A549 (cell line): ENCODE results near the gene DMAP1. TPM values are rescaled to one million over a fixed set of nuclear protein-coding genes. Genes with fewer than 3 reads are reported as not detected.

ENCODE experiments used
- ATAC-seq, 2 experiments: fragments of 200-7000 bp in 1 of 2; fragments of >200 bp in 1 of 2; cut with Nextera tagmentation in 1 of 2; cut with Tn5 transposase in 1 of 2; 3 replicates each; pipeline versions ENCODE4 v1.8.0 to v1.9.1; 2018 to 2020; ENCODE audit warnings: mild to moderate bottlenecking in 1 of 2, moderate library complexity in 1 of 2
- CTCF ChIA-PET: fragments of 300-600 bp; sonication (Branson Sonifier 250); formaldehyde crosslinking; extraction: SDS; loops from one replicate; lab custom pipeline; 2021; ENCODE audit warnings: antibody characterized with exemption, inconsistent platforms; lab: Yijun Ruan, JAX
- POLR2A ChIA-PET: fragments of 350-600 bp; formaldehyde crosslinking; extraction: SDS; loops from one replicate; lab custom pipeline; 2021; ENCODE audit warnings: antibody characterized with exemption, inconsistent platforms; lab: Yijun Ruan, JAX
- DNase-seq, 2 experiments: peaks; one replicate each; pipeline versions ENCODE4 v3.0.0 to v3.0.0-alpha.2; 2011 to 2016; ENCODE audit warnings: low read depth in 1 of 2, low spot score in 1 of 2
- FAIRE-seq: peaks from 2 replicates; lab custom pipeline; 2011; peaks lifted over from hg19 to GRCh38; lab: Jason Lieb, UNC
- H3K27ac ChIP-seq, 2 experiments: fragments of >200 bp; sonication (Bioruptor Twin); formaldehyde crosslinking; 3 replicates each; pipeline ENCODE4 v1.5.1; 2016 to 2017
- H3K4me1 ChIP-seq: fragments of >200 bp; sonication (Bioruptor Twin); formaldehyde crosslinking; 3 replicates; pipeline ENCODE4 v1.6.1; 2016
- H3K4me2 ChIP-seq: fragments of >200 bp; sonication (Bioruptor Twin); formaldehyde crosslinking; 3 replicates; pipeline ENCODE4 v1.6.1; 2016
- H3K4me3 ChIP-seq: fragments of >200 bp; sonication (Bioruptor Twin); formaldehyde crosslinking; 3 replicates; pipeline ENCODE4 v1.5.1; 2016
- H3K9me3 ChIP-seq: fragments of >200 bp; sonication (Bioruptor Twin); formaldehyde crosslinking; 3 replicates; pipeline ENCODE4 v1.6.1; 2016
- BHLHE40 ChIP-seq: IDR thresholded peaks from 2 replicates; pipeline ENCODE4 v1.6.1; 2012; ENCODE audit warnings: low read depth, low read length, inconsistent platforms
- CHD4 ChIP-seq: fragments of 200-600 bp; sonication (generic); IDR thresholded peaks from 2 replicates; pipeline ENCODE4 v1.6.1; 2016; ENCODE audit warnings: antibody characterized with exemption, mild to moderate bottlenecking, borderline replicate concordance
- EHF ChIP-seq: fragments of 250-450 bp; sonication (Bioruptor Pico); IDR thresholded peaks from 2 replicates; pipeline ENCODE4 v1.5.0; 2020; ENCODE audit warnings: mild to moderate bottlenecking
- FOSB ChIP-seq: fragments of 250-450 bp; sonication (Bioruptor Pico); IDR thresholded peaks from 2 replicates; pipeline ENCODE4 v1.5.0; 2020; ENCODE audit warnings: mild to moderate bottlenecking, moderate library complexity
- FOSL2 ChIP-seq, 2 experiments: fragments of 450-650 bp in 1 of 2; fragments of >200 bp in 1 of 2; sonication (Bioruptor Twin) in 1 of 2; formaldehyde crosslinking; IDR thresholded peaks; 2 replicates each; pipeline versions ENCODE4 v1.5.0 to v1.6.1; 2016 to 2020; ENCODE audit warnings: mild to moderate bottlenecking in 1 of 2, moderate library complexity in 1 of 2
- HOXA7 ChIP-seq: fragments of 250-450 bp; sonication (Bioruptor Pico); IDR thresholded peaks from 2 replicates; pipeline ENCODE4 v1.5.0; 2020; ENCODE audit warnings: mild to moderate bottlenecking, moderate library complexity
- NFE2L2 ChIP-seq: fragments of 150-350 bp; conservative IDR thresholded peaks from 2 replicates; pipeline ENCODE4 v1.6.1; 2014; ENCODE audit warnings: low read length
- NPAS2 ChIP-seq: fragments of 250-450 bp; sonication (Bioruptor Pico); IDR thresholded peaks from 2 replicates; pipeline ENCODE4 v1.8.0; 2022; ENCODE audit warnings: mild to moderate bottlenecking, moderate library complexity, borderline replicate concordance
- NR3C1 ChIP-seq: fragments of >200 bp; sonication (Bioruptor Twin); formaldehyde crosslinking; IDR thresholded peaks from 3 replicates; pipeline ENCODE4 v1.6.1; 2017
- PHF8 ChIP-seq: fragments of 200-600 bp; sonication (generic); IDR thresholded peaks from 2 replicates; pipeline ENCODE4 v1.6.1; 2016; ENCODE audit warnings: low read depth, mild to moderate bottlenecking, antibody characterized with exemption, moderate library complexity, borderline replicate concordance
- POLR2A ChIP-seq: IDR thresholded peaks from 2 replicates; pipeline ENCODE4 v1.6.1; 2012; ENCODE audit warnings: mild to moderate bottlenecking, low read length
- RARB ChIP-seq: fragments of 250-450 bp; sonication (Bioruptor Pico); IDR thresholded peaks from 2 replicates; pipeline ENCODE4 v1.8.0; 2021; ENCODE audit warnings: mild to moderate bottlenecking, moderate library complexity
- SMC3 ChIP-seq: fragments of >200 bp; sonication (Bioruptor Twin); formaldehyde crosslinking; IDR thresholded peaks from 3 replicates; pipeline ENCODE4 v1.6.1; 2018; ENCODE audit warnings: inconsistent platforms
- ZSCAN20 ChIP-seq: fragments of 250-450 bp; sonication (Bioruptor Pico); IDR thresholded peaks from 2 replicates; pipeline ENCODE4 v1.8.0; 2022; ENCODE audit warnings: mild to moderate bottlenecking, moderate library complexity
- WGBS: methylation state at CpG from one replicate; pipeline ENCODE4 v1.1.6; 2017; ENCODE audit errors: missing lambda C conversion rate; 5-methylcytosine and 5-hydroxymethylcytosine counted together
- polyA plus RNA-seq, 4 experiments: library from polyadenylated mRNA; depleted of rRNA in 3 of 4; stranded (reverse); fragments of >200 nt; fragmentation: RNase III in 1 of 4; extraction: RNeasy Plus Mini Kit Qiagen cat#74134 plus additional on column Dnase treatment in 1 of 4; gene quantifications; 2 replicates in 3 of 4; 3 replicates in 1 of 4; pipeline ENCODE4 v1.2.3, GENCODE V29; 2011 to 2017
- TF ChIP-seq, protein P1 (sequence below): fragments of 450-650 bp; IDR thresholded peaks from 2 replicates; pipeline ENCODE4 v1.6.1; 2014; ENCODE audit warnings: antibody characterized with exemption
- TF ChIP-seq, protein P2 (sequence below): fragments of 250-450 bp; sonication (Bioruptor Pico); IDR thresholded peaks from 2 replicates; pipeline ENCODE4 v1.5.0; 2020; ENCODE audit warnings: low read depth, mild to moderate bottlenecking, moderate library complexity
- TF ChIP-seq, protein P3 (sequence below): fragments of >200 bp; sonication (Bioruptor Twin); formaldehyde crosslinking; IDR thresholded peaks from 2 replicates; pipeline ENCODE4 v1.6.1; 2016
- TF ChIP-seq, protein P4 (sequence below): IDR thresholded peaks from 2 replicates; pipeline ENCODE4 v1.6.1; 2012; ENCODE audit warnings: low read depth, borderline replicate concordance
- TF ChIP-seq, protein P5 (sequence below): IDR thresholded peaks from 2 replicates; pipeline ENCODE4 v1.6.1; 2012

Gene DMAP1
- polyA plus RNA-seq, 2 of the 4 experiments (the other 2 are of a cell fraction): 26.3 to 28.2 TPM

DNA sequence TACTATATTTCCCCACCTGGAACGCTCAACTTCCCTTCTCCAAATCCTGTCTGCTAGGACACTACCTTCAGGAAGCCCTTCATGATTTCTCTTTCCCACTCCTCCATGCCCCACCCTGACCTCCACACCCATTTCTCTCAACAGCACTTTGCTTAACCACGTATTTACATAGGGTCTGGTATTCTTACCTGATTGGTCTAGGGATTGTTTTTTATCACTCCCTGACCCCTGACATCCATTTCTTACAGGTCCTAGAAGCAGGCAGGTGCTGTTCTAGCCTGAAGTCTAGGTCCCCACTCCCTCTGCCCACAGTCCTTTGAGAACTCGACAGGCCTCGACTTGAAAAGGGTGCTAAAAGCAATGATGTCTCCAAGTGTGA, 47.5 kb downstream of the DMAP1 start:
- FAIRE-seq (no peak), ATAC-seq (no peak)
- no peak overlapping the region for H3K4me3 ChIP-seq

DNA sequence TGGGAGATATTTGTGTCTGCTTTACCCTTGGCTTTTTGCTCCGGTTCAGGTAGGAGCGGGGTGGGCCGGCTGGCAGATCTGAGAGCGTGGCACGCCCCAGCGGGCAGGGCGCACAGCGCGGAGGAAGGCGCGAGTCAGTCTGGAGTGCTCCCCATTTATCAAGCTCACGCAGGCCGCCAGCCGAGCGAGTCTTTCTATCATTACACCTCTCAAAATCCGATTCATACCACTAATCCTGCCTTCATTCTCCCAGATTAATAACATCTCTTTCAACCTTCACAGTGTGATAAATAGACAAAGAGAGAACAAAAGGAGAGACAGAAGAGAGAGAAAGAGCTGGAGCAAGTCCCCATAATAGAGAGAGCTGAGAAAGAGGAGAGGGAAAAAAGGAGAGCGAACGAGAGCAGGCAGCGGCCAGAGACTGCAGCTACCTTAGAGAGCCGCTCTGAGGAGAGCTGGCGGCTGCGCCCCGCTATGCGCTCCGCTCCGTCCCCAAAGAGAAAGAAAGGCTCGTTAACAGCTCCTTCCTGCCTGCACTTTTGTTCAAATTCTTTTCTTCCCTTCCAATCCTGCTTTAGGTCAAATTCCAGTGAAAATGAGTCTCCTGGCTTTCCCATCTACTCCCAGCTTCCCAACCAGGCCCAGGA, 48.0 kb downstream of the DMAP1 start:
- DNase-seq (no peak), FAIRE-seq (no peak), ATAC-seq (no peak)
- ChIA-PET POLR2A (no interaction called here), CTCF (interaction anchor here (1.0 kb wide), 2 partner anchors 44 to 334 kb away, joined by 3 to 4 read pairs; no protein-coding TSS in a partner anchor)
- WGBS: 95% methylated on average over 27 of the region's 27 CpGs
- H3K4me2 ChIP-seq: no peak overlapping the region
- no peak overlapping the region for H3K27ac ChIP-seq
- no peaks in the 10 kb centered on the region for H3K4me1 ChIP-seq
- no peak overlapping the region for H3K4me3 ChIP-seq
- no peaks in the 10 kb centered on the region for H3K9me3 ChIP-seq
- TF ChIP-seq, protein P1, sequence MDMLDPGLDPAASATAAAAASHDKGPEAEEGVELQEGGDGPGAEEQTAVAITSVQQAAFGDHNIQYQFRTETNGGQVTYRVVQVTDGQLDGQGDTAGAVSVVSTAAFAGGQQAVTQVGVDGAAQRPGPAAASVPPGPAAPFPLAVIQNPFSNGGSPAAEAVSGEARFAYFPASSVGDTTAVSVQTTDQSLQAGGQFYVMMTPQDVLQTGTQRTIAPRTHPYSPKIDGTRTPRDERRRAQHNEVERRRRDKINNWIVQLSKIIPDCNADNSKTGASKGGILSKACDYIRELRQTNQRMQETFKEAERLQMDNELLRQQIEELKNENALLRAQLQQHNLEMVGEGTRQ: no peak
- TF ChIP-seq SMC3 (no peak), NFE2L2 (no peak), CHD4 (no peak), POLR2A (no peak), NR3C1 (no peak), EHF (CRISPR knock-in tag) (no peak), FOSL2 (IDR thresholded peaks at IDR 0.05) (no peak), FOSL2 (CRISPR knock-in tag; IDR thresholded peaks at IDR 0.05) (no peak)
- TF ChIP-seq, protein P2, sequence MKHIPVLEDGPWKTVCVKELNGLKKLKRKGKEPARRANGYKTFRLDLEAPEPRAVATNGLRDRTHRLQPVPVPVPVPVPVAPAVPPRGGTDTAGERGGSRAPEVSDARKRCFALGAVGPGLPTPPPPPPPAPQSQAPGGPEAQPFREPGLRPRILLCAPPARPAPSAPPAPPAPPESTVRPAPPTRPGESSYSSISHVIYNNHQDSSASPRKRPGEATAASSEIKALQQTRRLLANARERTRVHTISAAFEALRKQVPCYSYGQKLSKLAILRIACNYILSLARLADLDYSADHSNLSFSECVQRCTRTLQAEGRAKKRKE (CRISPR knock-in tag): no peak
- TF ChIP-seq, protein P3, sequence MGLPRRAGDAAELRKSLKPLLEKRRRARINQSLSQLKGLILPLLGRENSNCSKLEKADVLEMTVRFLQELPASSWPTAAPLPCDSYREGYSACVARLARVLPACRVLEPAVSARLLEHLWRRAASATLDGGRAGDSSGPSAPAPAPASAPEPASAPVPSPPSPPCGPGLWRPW: no peak

More for the DNA sequence above, 47.5 kb downstream of the DMAP1 start:
- POLR2A ChIA-PET: no interaction called here
- TF ChIP-seq BHLHE40: no peak
- TF ChIP-seq, protein P4, sequence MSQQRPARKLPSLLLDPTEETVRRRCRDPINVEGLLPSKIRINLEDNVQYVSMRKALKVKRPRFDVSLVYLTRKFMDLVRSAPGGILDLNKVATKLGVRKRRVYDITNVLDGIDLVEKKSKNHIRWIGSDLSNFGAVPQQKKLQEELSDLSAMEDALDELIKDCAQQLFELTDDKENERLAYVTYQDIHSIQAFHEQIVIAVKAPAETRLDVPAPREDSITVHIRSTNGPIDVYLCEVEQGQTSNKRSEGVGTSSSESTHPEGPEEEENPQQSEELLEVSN: no peak
- Histone ChIP-seq H3K9me3 (no peaks in the 10 kb centered on the region), H3K27ac (no peak overlapping the region), H3K4me1 (no peaks in the 10 kb centered on the region), H3K4me2 (no peak overlapping the region)
- CTCF ChIA-PET: interaction anchor here (1.0 kb wide), 1 partner anchor 334 kb away, joined by 3 read pairs; no protein-coding TSS in a partner anchor
- DNase-seq: no peak
- 79% methylated on average over 4 of the region's 4 CpGs for WGBS

DNA sequence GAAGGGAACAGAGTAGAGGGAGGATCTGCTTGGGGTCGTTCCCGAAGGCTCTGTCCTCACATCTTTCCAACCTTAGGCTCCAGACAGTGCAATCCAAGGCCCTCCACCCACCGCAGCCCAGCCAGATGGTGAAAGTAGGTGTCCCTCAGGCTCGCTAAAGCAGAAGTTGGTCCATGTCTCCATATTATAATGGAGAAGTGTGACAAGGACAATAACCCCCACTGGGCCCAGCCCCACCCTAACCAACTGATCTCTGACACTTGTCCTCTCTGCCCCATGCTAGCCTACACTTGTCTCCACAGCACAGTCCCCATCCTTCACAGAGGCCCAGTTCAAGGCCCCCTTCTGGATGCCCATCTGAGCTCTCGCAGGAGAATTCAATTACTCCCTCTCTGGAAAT, 48.7 kb downstream of the DMAP1 start:
- no peak for TF ChIP-seq NPAS2 (CRISPR knock-in tag)
- no peak for TF ChIP-seq RARB
- TF ChIP-seq POLR2A: no peak
- TF ChIP-seq PHF8: no peak
- TF ChIP-seq CHD4: no peak
- no peak for TF ChIP-seq FOSB (CRISPR knock-in tag)
- TF ChIP-seq HOXA7 (CRISPR knock-in tag): no peak
- TF ChIP-seq ZSCAN20 (CRISPR knock-in tag): no peak
- TF ChIP-seq, protein P5, sequence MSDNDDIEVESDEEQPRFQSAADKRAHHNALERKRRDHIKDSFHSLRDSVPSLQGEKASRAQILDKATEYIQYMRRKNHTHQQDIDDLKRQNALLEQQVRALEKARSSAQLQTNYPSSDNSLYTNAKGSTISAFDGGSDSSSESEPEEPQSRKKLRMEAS: no peak
- Histone ChIP-seq H3K4me3 (no peak overlapping the region), H3K27ac (no peak overlapping the region), H3K4me1 (no peaks in the 10 kb centered on the region), H3K4me2 (no peak overlapping the region), H3K9me3 (no peaks in the 10 kb centered on the region)
- FAIRE-seq (no peak), ATAC-seq (no peak), DNase-seq (no peak)
- ChIA-PET POLR2A (no interaction called here), CTCF (interaction anchor here (1.0 kb wide), 2 partner anchors 45 to 333 kb away, joined by 3 to 4 read pairs; no protein-coding TSS in a partner anchor)
- 91% methylated on average over 5 of the region's 5 CpGs for WGBS
